IMR-90 (cell line): Measurements from ENCODE around the gene CANT1. TPM values are rescaled to one million over a fixed set of nuclear protein-coding genes. Genes with fewer than 3 reads are reported as not detected.
A peak's percentile ranks its signal among the peaks of the same experiment; 100 is the strongest.

ENCODE experiments used
- ATAC-seq: fragments of 200-7000 bp; cut with Tn5 transposase; 2 replicates; pipeline ENCODE4 v1.9.1; 2020; ENCODE audit warnings: low read depth, mild to moderate bottlenecking, moderate library complexity
- BruUV-seq: library from RNA; stranded (reverse); fragments of 400-500 nt; replicated peaks from 2 replicates; lab custom pipeline; 2021; lab: Mats Ljungman, UMichigan
- CTCF ChIA-PET: fragments of 300-600 bp; formaldehyde crosslinking; extraction: SDS; loops from one replicate; lab custom pipeline; 2021; ENCODE audit warnings: antibody characterized with exemption; lab: Yijun Ruan, JAX
- POLR2A ChIA-PET: fragments of 300-600 bp; sonication (Branson Sonifier 250); formaldehyde crosslinking; loops from one replicate; lab custom pipeline; 2022; ENCODE audit warnings: antibody characterized with exemption; ENCODE audit not compliant: unreplicated experiment; lab: Charles Lee
- DNase-seq: peaks from one replicate; pipeline ENCODE4 v3.0.0; 2013
- H2AFZ ChIP-seq: replicated peaks from 2 replicates; pipeline ENCODE3; 2013; ENCODE audit warnings: low read length, mild to moderate bottlenecking; ENCODE audit not compliant: poor library complexity
- H2AK5ac ChIP-seq: 2 replicates; pipeline ENCODE4 v1.6.1; 2013; ENCODE audit warnings: low read depth, low read length, inconsistent platforms
- H2AK9ac ChIP-seq: replicated peaks from 2 replicates; pipeline ENCODE3; 2013; ENCODE audit warnings: mild to moderate bottlenecking, low read depth, low read length, moderate library complexity; ENCODE audit not compliant: poor library complexity
- H2BK120ac ChIP-seq: 2 replicates; pipeline ENCODE4 v1.6.1; 2013; ENCODE audit warnings: low read depth, low read length, inconsistent platforms
- H2BK15ac ChIP-seq: 3 replicates; pipeline ENCODE4 v1.6.1; 2013; ENCODE audit warnings: low read depth, low read length, inconsistent platforms
- H2BK20ac ChIP-seq: 2 replicates; pipeline ENCODE4 v1.6.1; 2013; ENCODE audit warnings: low read depth, mild to moderate bottlenecking, inconsistent platforms, low read length, moderate library complexity
- H2BK5ac ChIP-seq: 2 replicates; pipeline ENCODE4 v1.6.1; 2013; ENCODE audit warnings: mild to moderate bottlenecking, low read depth, low read length, inconsistent platforms; ENCODE audit not compliant: poor library complexity, severe bottlenecking
- H3K14ac ChIP-seq: replicated peaks from 2 replicates; pipeline ENCODE4 v1.6.1; 2013; ENCODE audit warnings: low read depth, low read length, inconsistent platforms
- H3K18ac ChIP-seq: 2 replicates; pipeline ENCODE4 v1.6.1; 2013; ENCODE audit warnings: low read depth, low read length, control low read depth
- H3K23ac ChIP-seq: 2 replicates; pipeline ENCODE4 v1.6.1; 2013; ENCODE audit warnings: low read depth, low read length, inconsistent platforms
- H3K27ac ChIP-seq: 2 replicates; pipeline ENCODE4 v1.5.1; 2013; ENCODE audit warnings: mild to moderate bottlenecking, control low read depth, low read length; ENCODE audit not compliant: insufficient read depth
- H3K27me3 ChIP-seq: 2 replicates; pipeline ENCODE4 v1.6.1; 2013; ENCODE audit warnings: low read length; ENCODE audit not compliant: control insufficient read depth, insufficient read depth
- H3K36me3 ChIP-seq: 2 replicates; pipeline ENCODE4 v1.6.1; 2013; ENCODE audit warnings: low read length, mixed read lengths; ENCODE audit not compliant: control insufficient read depth, insufficient read depth
- H3K4ac ChIP-seq: 2 replicates; pipeline ENCODE4 v1.6.1; 2013; ENCODE audit warnings: low read depth, low read length, inconsistent platforms
- H3K4me1 ChIP-seq: 2 replicates; pipeline ENCODE4 v1.6.1; 2013; ENCODE audit warnings: low read length, mixed read lengths; ENCODE audit not compliant: control insufficient read depth, insufficient read depth
- H3K4me2 ChIP-seq: 2 replicates; pipeline ENCODE4 v1.6.1; 2013; ENCODE audit warnings: low read depth, mild to moderate bottlenecking, control low read depth, low read length, moderate library complexity
- H3K4me3 ChIP-seq: 2 replicates; pipeline ENCODE4 v1.5.1; 2013; ENCODE audit warnings: low read depth, mild to moderate bottlenecking, control low read depth, low read length, moderate library complexity; ENCODE audit not compliant: insufficient read depth
- H3K56ac ChIP-seq: 2 replicates; pipeline ENCODE4 v1.6.1; 2013; ENCODE audit warnings: low read length, inconsistent platforms; ENCODE audit not compliant: insufficient read depth; ENCODE audit errors: extremely low read depth
- H3K79me1 ChIP-seq, 2 experiments: 2 replicates each; pipeline ENCODE4 v1.6.1; 2013; ENCODE audit warnings: low read length in 2 of 2, inconsistent platforms in 1 of 2, low read depth in 1 of 2
- H3K9ac ChIP-seq: 2 replicates; pipeline ENCODE4 v1.6.1; 2013; ENCODE audit warnings: low read depth, low read length, control low read depth
- H3K9me1 ChIP-seq: 2 replicates; pipeline ENCODE4 v1.6.1; 2013; ENCODE audit warnings: low read length, inconsistent platforms; ENCODE audit not compliant: insufficient read depth
- H3K9me3 ChIP-seq: 2 replicates; pipeline ENCODE4 v1.6.1; 2013; ENCODE audit warnings: low read length; ENCODE audit not compliant: control insufficient read depth, insufficient read depth
- H4K20me1 ChIP-seq: 2 replicates; pipeline ENCODE4 v1.6.1; 2013; ENCODE audit warnings: low read length, inconsistent platforms; ENCODE audit not compliant: insufficient read depth
- H4K5ac ChIP-seq: 2 replicates; pipeline ENCODE4 v1.6.1; 2013; ENCODE audit warnings: mild to moderate bottlenecking, low read depth, low read length, control low read depth
- H4K8ac ChIP-seq, 2 experiments: 2 replicates each; pipeline ENCODE4 v1.6.1; 2013; ENCODE audit warnings: low read depth in 2 of 2, low read length in 2 of 2, control low read depth in 1 of 2, inconsistent platforms in 1 of 2
- H4K91ac ChIP-seq: 2 replicates; pipeline ENCODE4 v1.6.1; 2013; ENCODE audit warnings: low read depth, low read length, inconsistent platforms; ENCODE audit not compliant: insufficient read depth
- FOS ChIP-seq: fragments of 150-350 bp; IDR thresholded peaks from 2 replicates; pipeline ENCODE4 v1.6.1; 2016; ENCODE audit warnings: low read depth, low read length
- MAFK ChIP-seq: IDR thresholded peaks from 2 replicates; pipeline ENCODE4 v1.6.1; 2012; ENCODE audit warnings: low read depth, low read length, improper control_type of control experiment
- MXI1 ChIP-seq: IDR thresholded peaks from 2 replicates; pipeline ENCODE4 v1.6.1; 2012; ENCODE audit warnings: low read depth, mild to moderate bottlenecking, low read length, moderate library complexity, borderline replicate concordance
- POLR2A ChIP-seq: IDR thresholded peaks from 2 replicates; pipeline ENCODE4 v1.6.1; 2012; ENCODE audit warnings: mild to moderate bottlenecking, low read depth, low read length
- RAD21 ChIP-seq: IDR thresholded peaks from 2 replicates; pipeline ENCODE4 v1.6.1; 2012; ENCODE audit warnings: low read length, improper control_type of control experiment
- SMC3 ChIP-seq: fragments of 150-350 bp; IDR thresholded peaks from 2 replicates; pipeline ENCODE4 v1.6.1; 2016; ENCODE audit warnings: low read depth, mild to moderate bottlenecking, antibody characterized with exemption, low read length, moderate library complexity
- WGBS, 2 experiments: methylation state at CpG; one replicate each; pipeline versions ENCODE4 v1.1.5 to v1.1.7; 2013; ENCODE audit warnings: missing lambda C conversion rate in 2 of 2; ENCODE audit not compliant: insufficient read length in 1 of 2; ENCODE audit errors: extremely low coverage in 2 of 2; 5-methylcytosine and 5-hydroxymethylcytosine counted together
- dilution Hi-C: fragments of 300-500 bp; cut with HindIII; formaldehyde crosslinking; loops from one replicate; pipeline ENCODE4 v1.14.3; 2018; ENCODE audit warnings: low sequenced_read_pairs; ENCODE audit not compliant: unreplicated experiment
- in situ Hi-C: fragments of 300-500 bp; cut with MboI; formaldehyde crosslinking; loops from 3 replicates; pipeline ENCODE4 v1.14.3; 2019; ENCODE audit warnings: low sequenced_read_pairs, inconsistent platforms, mixed read lengths
- intact Hi-C: fragments of 100-400 bp; cut with micrococcal nuclease; formaldehyde crosslinking; loops from 2 replicates; pipeline ENCODE4 v1.10.0; 2022
- polyA plus RNA-seq, 3 experiments: library from polyadenylated mRNA; depleted of rRNA; stranded (reverse); fragments of >200 nt; gene quantifications; 2 replicates each; pipeline ENCODE4 v1.2.3, GENCODE V29; 2012; ENCODE audit warnings: low replicate concordance in 1 of 3
- total RNA-seq: library from RNA; depleted of rRNA; stranded (reverse); fragments of >200 nt; gene quantifications from 2 replicates; pipeline ENCODE4 v1.2.3, GENCODE V29; 2012
- TF ChIP-seq, protein P1 (sequence below): conservative IDR thresholded peaks from 2 replicates; pipeline ENCODE4 v1.5.1; 2012; ENCODE audit warnings: mild to moderate bottlenecking, low read depth, low read length, improper control_type of control experiment

The CANT1 gene
- total and polyA plus RNA-seq, 2 of the 4 experiments (the other 2 are of a cell fraction), result 51.8 to 73.4 TPM

DNA sequence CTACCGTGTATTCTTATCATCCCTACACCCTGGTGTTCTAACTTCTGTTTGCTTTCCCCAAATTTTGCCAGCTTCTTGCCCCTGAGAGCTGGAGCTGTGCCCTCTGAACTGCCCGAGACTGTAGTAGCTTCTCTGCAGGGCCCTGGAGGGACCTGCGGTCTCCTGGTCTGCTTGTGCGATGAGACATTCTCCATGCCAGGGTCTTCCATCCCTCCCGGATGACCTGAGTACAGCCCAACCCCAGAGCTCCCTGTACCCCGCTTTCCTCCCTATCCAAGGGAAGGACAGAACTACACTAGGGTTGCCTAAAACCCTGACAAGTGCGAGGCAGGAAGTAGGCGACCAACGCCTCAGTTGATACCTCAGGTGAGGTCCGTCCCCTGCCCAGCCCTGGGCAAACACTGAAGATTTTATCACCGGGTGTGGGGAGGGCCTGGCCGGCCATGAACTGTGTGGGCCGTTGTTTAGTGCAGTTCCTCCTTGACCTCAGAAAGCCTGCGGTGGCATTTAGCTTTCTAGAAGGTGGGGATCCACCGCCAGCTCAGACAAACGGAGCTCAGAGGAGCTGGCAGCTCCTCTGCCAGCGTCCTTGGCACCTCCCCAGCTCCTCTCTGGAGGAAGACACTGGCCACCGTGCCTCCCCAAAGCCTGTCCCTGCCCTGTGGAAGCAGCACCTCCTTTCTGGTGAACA, 13.7 kb downstream of the CANT1 start:
- Histone ChIP-seq H2AK5ac (no peak overlapping the region), H4K8ac (no peak overlapping the region), H3K4me3 (no peak overlapping the region), H3K9me3 (no peaks in the 10 kb centered on the region), H3K9ac (no peak overlapping the region), H3K4me2 (no peak overlapping the region), H3K56ac (no peak overlapping the region), H3K36me3 (peaks cover 70% of the 10 kb centered on the region), H2BK20ac (no peak overlapping the region), H2BK5ac (no peak overlapping the region), H2BK15ac (no peak overlapping the region), H3K14ac (no peak overlapping the region), H4K20me1 (peaks cover 49% of the 10 kb centered on the region), H4K5ac (no peak overlapping the region), H3K23ac (no peak overlapping the region), H3K79me1 (peaks cover 26 to 70% of the 10 kb centered on the region in 2 experiments), H2AFZ (no peak overlapping the region), H3K4ac (no peak overlapping the region), H3K18ac (no peak overlapping the region), H2BK120ac (no peak overlapping the region), H4K91ac (no peak overlapping the region), H2AK9ac (peak overlapping the region; percentile 15), H3K27me3 (no peaks in the 10 kb centered on the region), H3K9me1 (no peaks in the 10 kb centered on the region), H3K4me1 (no peaks in the 10 kb centered on the region), H3K27ac (no peak overlapping the region)
- ChIA-PET POLR2A (no interaction called here), CTCF (interaction anchor here (0.6 kb wide), 1 partner anchor 23 kb away, joined by 3 read pairs; no protein-coding TSS in a partner anchor)
- no peak for TF ChIP-seq SMC3
- TF ChIP-seq MAFK, result no peak
- no peak for TF ChIP-seq FOS
- no peak for TF ChIP-seq POLR2A
- no peak for TF ChIP-seq MXI1
- no peak for TF ChIP-seq RAD21
- TF ChIP-seq, protein P1, sequence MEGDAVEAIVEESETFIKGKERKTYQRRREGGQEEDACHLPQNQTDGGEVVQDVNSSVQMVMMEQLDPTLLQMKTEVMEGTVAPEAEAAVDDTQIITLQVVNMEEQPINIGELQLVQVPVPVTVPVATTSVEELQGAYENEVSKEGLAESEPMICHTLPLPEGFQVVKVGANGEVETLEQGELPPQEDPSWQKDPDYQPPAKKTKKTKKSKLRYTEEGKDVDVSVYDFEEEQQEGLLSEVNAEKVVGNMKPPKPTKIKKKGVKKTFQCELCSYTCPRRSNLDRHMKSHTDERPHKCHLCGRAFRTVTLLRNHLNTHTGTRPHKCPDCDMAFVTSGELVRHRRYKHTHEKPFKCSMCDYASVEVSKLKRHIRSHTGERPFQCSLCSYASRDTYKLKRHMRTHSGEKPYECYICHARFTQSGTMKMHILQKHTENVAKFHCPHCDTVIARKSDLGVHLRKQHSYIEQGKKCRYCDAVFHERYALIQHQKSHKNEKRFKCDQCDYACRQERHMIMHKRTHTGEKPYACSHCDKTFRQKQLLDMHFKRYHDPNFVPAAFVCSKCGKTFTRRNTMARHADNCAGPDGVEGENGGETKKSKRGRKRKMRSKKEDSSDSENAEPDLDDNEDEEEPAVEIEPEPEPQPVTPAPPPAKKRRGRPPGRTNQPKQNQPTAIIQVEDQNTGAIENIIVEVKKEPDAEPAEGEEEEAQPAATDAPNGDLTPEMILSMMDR, result no peak
- in situ Hi-C loops (no loop called here), dilution Hi-C loops (no loop called here), intact Hi-C loops (no loop called here)
- no peak for DNase-seq
- BruUV-seq, result no TSS peak
- no peak for ATAC-seq
- 83% methylated on average over 12 of the region's 18 CpGs; no CpG with 5 or more reads in 1 of the 2 experiments for WGBS, 2 experiments
